H1 (cell line): ENCODE data around the gene TMEM200C. TPM values are rescaled to one million over a fixed set of nuclear protein-coding genes. Genes with fewer than 3 reads are reported as not detected.
A peak's percentile ranks its signal among the peaks of the same experiment; 100 is the strongest.

Source experiments
- CTCF ChIA-PET: fragments of 300-600 bp; sonication (Branson Sonifier 250); formaldehyde crosslinking; loops from one replicate; lab custom pipeline; 2021; ENCODE audit not compliant: partially characterized antibody; lab: Charles Lee
- POLR2A ChIA-PET: fragments of 300-600 bp; sonication (Branson Sonifier 250); formaldehyde crosslinking; loops from one replicate; lab custom pipeline; 2021; ENCODE audit warnings: inconsistent platforms; ENCODE audit not compliant: partially characterized antibody; lab: Charles Lee
- DNase-seq, 2 experiments: peaks; one replicate each; pipeline versions ENCODE4 v3.0.0 to v3.0.0-alpha.2; 2010 to 2022; ENCODE audit warnings: low spot score in 2 of 2, low read depth in 1 of 2, mixed read lengths in 1 of 2
- FAIRE-seq: peaks from 2 replicates; lab custom pipeline; 2011; peaks lifted over from hg19 to GRCh38; lab: Jason Lieb, UNC
- H2AFZ ChIP-seq: 2 replicates; pipeline ENCODE4 v1.8.1; 2012; ENCODE audit warnings: low read length, inconsistent platforms
- H2AK5ac ChIP-seq: 2 replicates; pipeline ENCODE4 v1.6.1; 2013; ENCODE audit warnings: low read depth, low read length
- H2BK120ac ChIP-seq: replicated peaks from 2 replicates; pipeline ENCODE3; 2013; ENCODE audit warnings: low read depth, low read length, inconsistent platforms
- H2BK12ac ChIP-seq: 2 replicates; pipeline ENCODE4 v1.6.1; 2013; ENCODE audit warnings: low read depth, low read length
- H2BK15ac ChIP-seq: 2 replicates; pipeline ENCODE4 v1.6.1; 2013; ENCODE audit warnings: low read length
- H2BK20ac ChIP-seq: 2 replicates; pipeline ENCODE4 v1.6.1; 2013; ENCODE audit warnings: low read length
- H2BK5ac ChIP-seq: 2 replicates; pipeline ENCODE4 v1.6.1; 2013; ENCODE audit warnings: low read depth, low read length
- H3K14ac ChIP-seq: 2 replicates; pipeline ENCODE4 v1.6.1; 2013; ENCODE audit warnings: inconsistent platforms; ENCODE audit not compliant: insufficient read length
- H3K18ac ChIP-seq: 2 replicates; pipeline ENCODE4 v1.6.1; 2013; ENCODE audit warnings: low read length; ENCODE audit errors: extremely low read depth
- H3K23ac ChIP-seq: 2 replicates; pipeline ENCODE4 v1.6.1; 2013; ENCODE audit warnings: inconsistent platforms; ENCODE audit not compliant: insufficient read length
- H3K23me2 ChIP-seq: 2 replicates; pipeline ENCODE4 v1.6.1; 2013; ENCODE audit warnings: low read depth, low read length
- H3K27ac ChIP-seq: 2 replicates; pipeline ENCODE4 v1.6.1; 2011; ENCODE audit warnings: low read depth, low read length, inconsistent platforms
- H3K27me3 ChIP-seq, 4 experiments: replicated peaks in 1 of 4; 1 replicate in 1 of 4; 2 replicates in 3 of 4; pipeline versions ENCODE4 v1.6.1 to v1.8.1; 2011 to 2013; ENCODE audit warnings: low read length in 3 of 4, mild to moderate bottlenecking in 3 of 4, inconsistent platforms in 2 of 4, mixed read lengths in 2 of 4, moderate library complexity in 1 of 4; ENCODE audit not compliant: control insufficient read depth in 3 of 4, insufficient read depth in 3 of 4; ENCODE audit errors: extremely low read depth in 1 of 4
- H3K36me3 ChIP-seq, 4 experiments: 2 replicates each; pipeline versions ENCODE4 v1.6.1 to v1.8.1; 2011 to 2013; ENCODE audit warnings: mild to moderate bottlenecking in 4 of 4, low read length in 3 of 4, moderate library complexity in 2 of 4, control low read depth in 1 of 4, inconsistent platforms in 1 of 4; ENCODE audit not compliant: insufficient read depth in 4 of 4, control insufficient read depth in 2 of 4
- H3K4ac ChIP-seq: replicated peaks from 2 replicates; pipeline ENCODE3; 2013; ENCODE audit warnings: low read length, low read depth, mixed read lengths, inconsistent platforms; ENCODE audit not compliant: insufficient read length
- H3K4me1 ChIP-seq, 4 experiments: replicated peaks in 1 of 4; 1 replicate in 1 of 4; 2 replicates in 3 of 4; pipeline versions ENCODE4 v1.6.1 to v1.8.1; 2011 to 2013; ENCODE audit warnings: low read length in 3 of 4, inconsistent platforms in 2 of 4, mixed read lengths in 1 of 4; ENCODE audit not compliant: insufficient read depth in 4 of 4, control insufficient read depth in 3 of 4
- H3K4me2 ChIP-seq, 2 experiments: 2 replicates each; pipeline versions ENCODE4 v1.6.1 to v1.8.1; 2011 to 2013; ENCODE audit warnings: low read depth in 2 of 2, low read length in 2 of 2, control low read depth in 1 of 2, inconsistent platforms in 1 of 2, mild to moderate bottlenecking in 1 of 2; ENCODE audit not compliant: insufficient read depth in 1 of 2
- H3K4me3 ChIP-seq, 4 experiments: fragments of 200-600, 300-600 bp in 1 of 4; sonication (generic), shearing (Covaris generic), sonication (Bioruptor Twin) in 1 of 4; 2 replicates each; pipeline versions ENCODE4 v1.5.1 to v1.8.1; 2011 to 2016; ENCODE audit warnings: low read length in 4 of 4, low read depth in 3 of 4, control low read depth in 2 of 4, inconsistent platforms in 2 of 4, mild to moderate bottlenecking in 2 of 4, mixed read lengths in 1 of 4, moderate library complexity in 1 of 4; ENCODE audit not compliant: insufficient read depth in 2 of 4; ENCODE audit errors: extremely low read depth in 1 of 4
- H3K56ac ChIP-seq: replicated peaks from 2 replicates; pipeline ENCODE3; 2013; ENCODE audit warnings: low read depth, mild to moderate bottlenecking, mixed read lengths, low read length, inconsistent platforms; ENCODE audit not compliant: insufficient read length
- H3K79me1 ChIP-seq: 2 replicates; pipeline ENCODE4 v1.6.1; 2013; ENCODE audit warnings: low read depth, low read length, control low read depth
- H3K79me2 ChIP-seq, 2 experiments: 2 replicates each; pipeline versions ENCODE4 v1.6.1 to v1.8.1; 2012 to 2013; ENCODE audit warnings: low read length in 2 of 2, mild to moderate bottlenecking in 2 of 2, inconsistent platforms in 1 of 2; ENCODE audit not compliant: insufficient read depth in 2 of 2, control insufficient read depth in 1 of 2
- H3K9ac ChIP-seq, 4 experiments: replicated peaks in 1 of 4; 1 replicate in 1 of 4; 2 replicates in 3 of 4; pipeline versions ENCODE4 v1.6.1 to v1.8.1; 2011 to 2013; ENCODE audit warnings: low read depth in 3 of 4, low read length in 3 of 4, control low read depth in 2 of 4, mild to moderate bottlenecking in 2 of 4, moderate library complexity in 2 of 4, inconsistent platforms in 1 of 4; ENCODE audit errors: extremely low read depth in 1 of 4
- H3K9me3 ChIP-seq, 2 experiments: 2 replicates each; pipeline versions ENCODE4 v1.6.1 to v1.8.1; 2012 to 2013; ENCODE audit warnings: mild to moderate bottlenecking in 2 of 2, moderate library complexity in 2 of 2, control low read depth in 1 of 2, inconsistent platforms in 1 of 2, low read depth in 1 of 2, low read length in 1 of 2, mixed read lengths in 1 of 2; ENCODE audit not compliant: insufficient read depth in 2 of 2
- H4K20me1 ChIP-seq, 2 experiments: replicated peaks in 1 of 2; 2 replicates each; pipeline versions ENCODE3 to v1.8.1; 2011 to 2013; ENCODE audit warnings: inconsistent platforms in 2 of 2, low read length in 2 of 2, mild to moderate bottlenecking in 1 of 2; ENCODE audit not compliant: insufficient read depth in 2 of 2, control insufficient read depth in 1 of 2
- H4K5ac ChIP-seq: 2 replicates; pipeline ENCODE4 v1.6.1; 2013; ENCODE audit warnings: low read length, low read depth, mixed read lengths, inconsistent platforms; ENCODE audit not compliant: insufficient read length
- H4K8ac ChIP-seq: 2 replicates; pipeline ENCODE4 v1.8.0; 2013; ENCODE audit warnings: mild to moderate bottlenecking, moderate library complexity, low read length, inconsistent platforms; ENCODE audit not compliant: insufficient read depth; ENCODE audit errors: extremely low read depth
- H4K91ac ChIP-seq: replicated peaks from 2 replicates; pipeline ENCODE3; 2013; ENCODE audit warnings: low read length, mixed read lengths, inconsistent platforms; ENCODE audit not compliant: insufficient read length
- BACH1 ChIP-seq: IDR thresholded peaks from 2 replicates; pipeline ENCODE4 v1.6.1; 2012; ENCODE audit warnings: low read length, improper control_type of control experiment
- CBX8 ChIP-seq: fragments of 300-800, 300-1000 bp; sonication (generic); IDR thresholded peaks from 2 replicates; pipeline ENCODE4 v1.7.1; 2016; ENCODE audit warnings: low read depth, low read length, borderline replicate concordance
- MAFK ChIP-seq: IDR thresholded peaks from 2 replicates; pipeline ENCODE4 v1.6.1; 2012; ENCODE audit warnings: low read depth, mild to moderate bottlenecking, improper control_type of control experiment, low read length
- NRF1 ChIP-seq: IDR thresholded peaks from 2 replicates; pipeline ENCODE4 v1.6.1; 2011; ENCODE audit warnings: mild to moderate bottlenecking, low read depth, low read length, improper control_type of control experiment
- PHF8 ChIP-seq: fragments of 200-600 bp; sonication (generic); conservative IDR thresholded peaks from 2 replicates; pipeline ENCODE4 v1.7.1; 2012; ENCODE audit warnings: low read depth, mild to moderate bottlenecking, inconsistent platforms, low read length, moderate library complexity
- SP1 ChIP-seq: IDR thresholded peaks from 2 replicates; pipeline ENCODE4 v1.6.1; 2011; ENCODE audit warnings: low read depth, low read length
- polyA plus RNA-seq, 7 experiments: library from polyadenylated mRNA; depleted of rRNA in 3 of 7; stranded (reverse) in 5 of 7; unstranded in 2 of 7; fragments of >200 nt in 5 of 7; fragments of 200-250 nt in 2 of 7; gene quantifications; 1 replicate in 5 of 7; 2 replicates in 1 of 7; 4 replicates in 1 of 7; pipeline versions ENCODE4 v1.2.1 to v1.2.3, GENCODE V29; 2011 to 2013; ENCODE audit warnings: missing spikeins in 2 of 7, mixed read lengths in 2 of 7
- total RNA-seq: library from RNA; stranded (reverse); fragmentation: NEBNext Ultra II Directional; extraction: Animal tissue kit (Norgen Biotek cat#: 25700); gene quantifications from 2 replicates; pipeline ENCODE4 v1.2.1, GENCODE V29; 2021
- TF ChIP-seq, protein P1 (sequence below), 3 experiments: IDR thresholded peaks; 1 replicate in 2 of 3; 2 replicates in 1 of 3; pipeline versions ENCODE4 v1.5.1 to v1.6.1; 2011; ENCODE audit warnings: low read length in 3 of 3, mild to moderate bottlenecking in 3 of 3, inconsistent platforms in 2 of 3, low read depth in 1 of 3, moderate library complexity in 1 of 3; ENCODE audit not compliant: insufficient read depth in 1 of 3; ENCODE audit errors: control extremely low read depth in 1 of 3

The TMEM200C gene
- total and polyA plus RNA-seq, 2 of the 8 experiments (the other 6 are each of a cell fraction or from before 2014, with no cell fraction given), result 3.4 to 9.6 TPM

DNA sequence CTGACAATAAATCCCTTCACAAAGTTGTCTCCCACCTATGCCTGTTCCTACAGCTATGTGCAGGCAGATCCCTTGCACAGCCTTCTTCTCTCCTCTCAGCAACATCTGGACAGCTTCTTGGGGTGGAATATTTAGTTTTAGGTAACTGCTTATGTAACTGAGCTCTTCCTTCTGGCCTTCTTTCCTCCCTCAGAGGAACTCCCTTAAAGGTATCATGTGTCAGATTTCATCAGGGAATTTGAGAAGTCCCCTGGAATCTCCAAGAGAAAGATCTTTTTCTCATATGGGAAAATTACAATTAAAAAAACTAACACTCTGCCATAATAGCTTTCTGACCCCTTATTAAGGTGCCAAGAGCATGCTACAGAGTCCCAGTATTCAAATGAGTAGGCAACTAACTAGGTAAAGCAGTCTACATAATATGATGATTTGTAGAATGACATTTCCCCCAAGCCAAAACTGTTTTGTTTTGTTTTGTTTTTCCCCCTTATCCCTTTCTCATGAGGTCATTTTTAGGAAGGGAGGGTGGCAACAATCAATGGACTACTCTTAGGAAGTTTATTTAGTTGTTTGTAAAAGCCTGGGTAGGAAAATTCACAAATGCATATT lies 2.4 kb downstream of the TMEM200C start:
- no peak overlapping the region for H3K9ac ChIP-seq
- H3K4me3 ChIP-seq, result peak overlapping the region in 1 of 4 experiments; percentile 74; a peak in 1 of 8 replicates
- TF ChIP-seq CBX8 (no peak), BACH1 (no peak), SP1 (no peak), NRF1 (no peak), PHF8 (no peak), MAFK (no peak)
- TF ChIP-seq, protein P1, sequence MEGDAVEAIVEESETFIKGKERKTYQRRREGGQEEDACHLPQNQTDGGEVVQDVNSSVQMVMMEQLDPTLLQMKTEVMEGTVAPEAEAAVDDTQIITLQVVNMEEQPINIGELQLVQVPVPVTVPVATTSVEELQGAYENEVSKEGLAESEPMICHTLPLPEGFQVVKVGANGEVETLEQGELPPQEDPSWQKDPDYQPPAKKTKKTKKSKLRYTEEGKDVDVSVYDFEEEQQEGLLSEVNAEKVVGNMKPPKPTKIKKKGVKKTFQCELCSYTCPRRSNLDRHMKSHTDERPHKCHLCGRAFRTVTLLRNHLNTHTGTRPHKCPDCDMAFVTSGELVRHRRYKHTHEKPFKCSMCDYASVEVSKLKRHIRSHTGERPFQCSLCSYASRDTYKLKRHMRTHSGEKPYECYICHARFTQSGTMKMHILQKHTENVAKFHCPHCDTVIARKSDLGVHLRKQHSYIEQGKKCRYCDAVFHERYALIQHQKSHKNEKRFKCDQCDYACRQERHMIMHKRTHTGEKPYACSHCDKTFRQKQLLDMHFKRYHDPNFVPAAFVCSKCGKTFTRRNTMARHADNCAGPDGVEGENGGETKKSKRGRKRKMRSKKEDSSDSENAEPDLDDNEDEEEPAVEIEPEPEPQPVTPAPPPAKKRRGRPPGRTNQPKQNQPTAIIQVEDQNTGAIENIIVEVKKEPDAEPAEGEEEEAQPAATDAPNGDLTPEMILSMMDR (IDR thresholded peaks at IDR 0.05; ENCODE audit: control extremely low read depth in 1 of 3, insufficient read depth in 1 of 3, low read depth in 1 of 3, low read length in 3 of 3), result no peak

More for the DNA sequence above, 2.4 kb downstream of the TMEM200C start:
- H3K23me2 ChIP-seq, result peaks cover 23% of the 10 kb centered on the region; the same call in 1 of the 2 replicates
- no peak overlapping the region for H2BK12ac ChIP-seq
- CTCF ChIA-PET, result interaction anchor here (0.7 to 2.9 kb wide), 4 partner anchors 10 to 327 kb away, joined by 3 to 16 read pairs (median 4); no protein-coding TSS in a partner anchor
- H4K5ac ChIP-seq, result no peak overlapping the region
- H2BK120ac ChIP-seq, result no peak overlapping the region
- no peak overlapping the region for H4K91ac ChIP-seq
- H2BK20ac ChIP-seq, result no peak overlapping the region
- POLR2A ChIA-PET, result interaction anchor here (2.4 kb wide), 1 partner anchor 18 kb away, joined by 10 read pairs; no protein-coding TSS in a partner anchor
- H3K4me1 ChIP-seq, result peaks cover 0 to 21% (median 9%) of the 10 kb centered on the region in 4 experiments; a peak in 6 of 7 replicates
- no peak overlapping the region for H3K56ac ChIP-seq
- H4K20me1 ChIP-seq, result peaks cover 5% of the 10 kb centered on the region in 2 experiments
- H2AK5ac ChIP-seq, result no peak overlapping the region
- H3K23ac ChIP-seq, result no peak overlapping the region
- H2BK5ac ChIP-seq, result no peak overlapping the region
- H3K36me3 ChIP-seq, result no peaks in the 10 kb centered on the region; a peak in 1 of 8 replicates
- no peak overlapping the region for H3K4ac ChIP-seq
- no peak overlapping the region for H3K14ac ChIP-seq
- peak overlapping the region in 1 of 2 experiments; percentile 92; a peak in 3 of 4 replicates for H3K4me2 ChIP-seq
- 0 out of 2 replicates have a peak overlapping the region, but pooled peaks have one; percentile 31 for H2BK15ac ChIP-seq
- H3K79me1 ChIP-seq, result no peaks in the 10 kb centered on the region
- no peaks in the 10 kb centered on the region for H3K9me3 ChIP-seq
- no peak overlapping the region for H3K27ac ChIP-seq
- DNase-seq, result no peak
- H3K27me3 ChIP-seq, result peaks cover 2 to 15% (median 11%) of the 10 kb centered on the region in 4 experiments
- 0 out of 4 replicates have a peak, but pooled peaks cover 0 to 6% of the 10 kb centered on the region in 2 experiments for H3K79me2 ChIP-seq
- FAIRE-seq, result no peak
- no peak overlapping the region for H3K18ac ChIP-seq
- H4K8ac ChIP-seq, result no peak overlapping the region
- H2AFZ ChIP-seq, result no peak overlapping the region
